Panc1 (cell line): ENCODE measurements around the gene ATXN1. TPM values are rescaled to one million over a fixed set of nuclear protein-coding genes. Genes with fewer than 3 reads are reported as not detected.

Source experiments
- ATAC-seq: fragments of 200-7000 bp; cut with Tn5 transposase; 2 replicates; pipeline ENCODE4 v1.9.1; 2020; ENCODE audit warnings: mild to moderate bottlenecking, moderate library complexity
- BruUV-seq: library from RNA; stranded (reverse); fragments of 400-500 nt; replicated peaks from 2 replicates; lab custom pipeline; 2021; lab: Mats Ljungman, UMichigan
- CTCF ChIA-PET: fragments of 300-600 bp; sonication (Branson Sonifier 250); formaldehyde crosslinking; loops from one replicate; lab custom pipeline; 2022; ENCODE audit warnings: antibody characterized with exemption; lab: Charles Lee
- POLR2A ChIA-PET: fragments of 300-600 bp; sonication (Branson Sonifier 250); formaldehyde crosslinking; loops from one replicate; lab custom pipeline; 2022; ENCODE audit warnings: antibody characterized with exemption; lab: Charles Lee
- DNase-seq: peaks from one replicate; pipeline ENCODE4 v3.0.0-alpha.2; 2010; ENCODE audit warnings: low read depth, low spot score
- H3K27ac ChIP-seq: 2 replicates; pipeline ENCODE4 v1.5.1; 2011; ENCODE audit warnings: mild to moderate bottlenecking, low read length, inconsistent platforms
- H3K27me3 ChIP-seq: fragments of 200-500 bp; sonication (Bioruptor generic); 2 replicates; pipeline ENCODE4 v1.6.0; 2014; ENCODE audit warnings: low read length, inconsistent platforms; ENCODE audit not compliant: control insufficient read depth, insufficient read depth
- H3K36me3 ChIP-seq: fragments of 200-500 bp; sonication (Bioruptor generic); 2 replicates; pipeline ENCODE4 v1.5.1; 2014; ENCODE audit warnings: inconsistent platforms, mild to moderate bottlenecking, low read length, moderate library complexity; ENCODE audit not compliant: control insufficient read depth, insufficient read depth
- H3K4me1 ChIP-seq: 2 replicates; pipeline ENCODE4 v1.5.1; 2011; ENCODE audit warnings: inconsistent platforms, mild to moderate bottlenecking, low read length, moderate library complexity; ENCODE audit not compliant: control insufficient read depth, insufficient read depth
- H3K4me3 ChIP-seq, 2 experiments: 2 replicates each; pipeline ENCODE4 v1.5.1; 2011 to 2012; ENCODE audit warnings: low read depth in 2 of 2, low read length in 2 of 2, mild to moderate bottlenecking in 2 of 2, inconsistent platforms in 1 of 2, moderate library complexity in 1 of 2
- H3K9me3 ChIP-seq: fragments of 200-500 bp; sonication (Bioruptor generic); 2 replicates; pipeline ENCODE4 v1.5.1; 2014; ENCODE audit warnings: low read depth, mild to moderate bottlenecking, inconsistent platforms, low read length, moderate library complexity; ENCODE audit not compliant: control insufficient read depth, insufficient read depth
- CTCF ChIP-seq: fragments of 450-650 bp; IDR thresholded peaks from 2 replicates; pipeline ENCODE4 v1.5.1; 2017; ENCODE audit warnings: mild to moderate bottlenecking
- POLR2AphosphoS5 ChIP-seq: IDR thresholded peaks from 2 replicates; pipeline ENCODE4 v1.6.1; 2012; ENCODE audit warnings: mild to moderate bottlenecking, low read depth, low read length, moderate library complexity
- REST ChIP-seq, 2 experiments: IDR thresholded peaks; 2 replicates each; pipeline ENCODE4 v1.6.1; 2011 to 2012; ENCODE audit warnings: low read depth in 2 of 2, control low read depth in 1 of 2, low read length in 1 of 2, mild to moderate bottlenecking in 1 of 2, moderate library complexity in 1 of 2; ENCODE audit not compliant: insufficient read depth in 1 of 2
- SIN3A ChIP-seq: IDR thresholded peaks from 2 replicates; pipeline ENCODE4 v1.6.1; 2012; ENCODE audit warnings: low read depth, mild to moderate bottlenecking, low read length, moderate library complexity, borderline replicate concordance; ENCODE audit not compliant: insufficient read depth
- TCF7L2 ChIP-seq: IDR thresholded peaks from 2 replicates; pipeline ENCODE4 v1.6.1; 2011; ENCODE audit warnings: mild to moderate bottlenecking, low read depth, low read length, inconsistent platforms
- in situ Hi-C: cut with HindIII; loops from 2 replicates; pipeline ENCODE4 v1.10.0; 2016; ENCODE audit warnings: low sequenced_read_pairs, low pct_unique_long_range_greater_than_20kb
- intact Hi-C: fragments of 100-400 bp; cut with micrococcal nuclease; formaldehyde crosslinking; loops from one replicate; pipeline ENCODE4 v1.10.0; 2022; ENCODE audit not compliant: unreplicated experiment
- total RNA-seq: library from RNA; stranded (reverse); gene quantifications from one replicate; pipeline ENCODE4 v1.2.1, GENCODE V29; 2021; ENCODE audit not compliant: unreplicated experiment

Gene ATXN1
- total RNA-seq, 1 experiment from 2014 or later: 67.1 TPM

- ChIA-PET POLR2A (no interaction called here), CTCF (interaction anchor here (0.6 to 0.7 kb wide), 2 partner anchors 17 to 38 kb away, joined by 3 to 7 read pairs; no protein-coding TSS in a partner anchor)
- H3K9me3 ChIP-seq: no peaks in the 10 kb centered on the region
- no peaks in the 10 kb centered on the region for H3K36me3 ChIP-seq
- H3K27ac ChIP-seq: no peak overlapping the region
- peaks cover 4% of the 10 kb centered on the region for H3K4me1 ChIP-seq
- H3K4me3 ChIP-seq: no peak overlapping the region
- TF ChIP-seq SIN3A (no peak), TCF7L2 (no peak), CTCF (no peak), REST (IDR thresholded peaks at IDR 0.05; ENCODE audit: insufficient read depth in 1 of 2, low read depth in 2 of 2, low read length in 1 of 2) (no peak), POLR2AphosphoS5 (no peak)
- BruUV-seq: no TSS peak
- in situ Hi-C loops (no loop called here), intact Hi-C loops (no loop called here)
- DNase-seq: peak; percentile 64
- H3K27me3 ChIP-seq: no peaks in the 10 kb centered on the region
- ATAC-seq: peak; percentile 68
These were observed 441.3 kb downstream of the ATXN1 start for GRCh38 chr6:16319813-16320532.

GRCh38 chr6:16318953-16319720, 442.1 kb downstream of the ATXN1 start:
- in situ Hi-C loops (no loop called here), intact Hi-C loops (no loop called here)
- BruUV-seq: no TSS peak
- peaks cover 4% of the 10 kb centered on the region for H3K4me1 ChIP-seq
- no peak for TF ChIP-seq POLR2AphosphoS5
- TF ChIP-seq CTCF: no peak
- no peak overlapping the region for H3K4me3 ChIP-seq
- ChIA-PET CTCF (interaction anchor here (0.7 kb wide), 1 partner anchor 682 kb away, joined by 5 read pairs; no protein-coding TSS in a partner anchor), POLR2A (no interaction called here)
- no peak for ATAC-seq
- no peaks in the 10 kb centered on the region for H3K9me3 ChIP-seq
- no peaks in the 10 kb centered on the region for H3K36me3 ChIP-seq
- no peaks in the 10 kb centered on the region for H3K27me3 ChIP-seq
- no peak overlapping the region for H3K27ac ChIP-seq
- DNase-seq: no peak
